GM10248 (cell line): ENCODE measurements around the gene CCDC91.

Experiments
- CTCF ChIA-PET: fragments of 300-600 bp; sonication (Branson Sonifier 250); formaldehyde crosslinking; extraction: SDS; loops from one replicate; lab custom pipeline; 2021; ENCODE audit warnings: antibody characterized with exemption; lab: Yijun Ruan, JAX
- POLR2A ChIA-PET: fragments of 350-650 bp; sonication (Branson Sonifier 250); formaldehyde crosslinking; extraction: SDS; loops from one replicate; lab custom pipeline; 2020; ENCODE audit warnings: antibody characterized with exemption; lab: Yijun Ruan, JAX
- DNase-seq: peaks from one replicate; pipeline ENCODE4 v3.0.0; 2012; ENCODE audit errors: extremely low spot score
- CTCF ChIP-seq: IDR thresholded peaks from 2 replicates; pipeline ENCODE4 v1.5.1; 2012; ENCODE audit warnings: mild to moderate bottlenecking, low read depth; ENCODE audit errors: extremely low read depth, missing control alignments, control extremely low read depth

CCDC91 gene

DNA sequence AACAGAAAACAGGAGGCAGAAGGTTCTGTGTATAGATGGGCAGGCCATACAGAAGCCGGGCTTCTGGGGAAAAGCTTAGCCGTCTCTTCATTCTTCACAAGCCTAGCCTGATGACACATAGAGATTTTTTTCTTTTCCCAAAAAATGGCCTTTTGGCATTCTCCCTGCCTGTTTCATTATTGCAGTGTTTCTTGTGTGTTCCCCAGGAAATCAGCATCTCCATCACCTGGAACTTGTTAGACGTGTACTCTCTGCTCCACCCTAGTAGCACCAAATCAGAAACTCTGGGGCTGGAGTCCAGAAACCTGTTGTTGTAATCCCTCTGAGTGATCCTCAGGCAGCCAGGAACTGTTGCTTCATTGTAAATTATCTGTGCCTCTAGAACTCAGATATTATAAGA lies 388.1 kb downstream of the CCDC91 start:
- POLR2A ChIA-PET = no interaction called here
- CTCF ChIA-PET = no interaction called here
- no peak for DNase-seq
- TF ChIP-seq CTCF = no peak

GRCh38 chr12:28578833-28579252 lies 388.6 kb downstream of the CCDC91 start:
- ChIA-PET POLR2A (no interaction called here), CTCF (no interaction called here)
- TF ChIP-seq CTCF = no peak
- DNase-seq = no peak

DNA sequence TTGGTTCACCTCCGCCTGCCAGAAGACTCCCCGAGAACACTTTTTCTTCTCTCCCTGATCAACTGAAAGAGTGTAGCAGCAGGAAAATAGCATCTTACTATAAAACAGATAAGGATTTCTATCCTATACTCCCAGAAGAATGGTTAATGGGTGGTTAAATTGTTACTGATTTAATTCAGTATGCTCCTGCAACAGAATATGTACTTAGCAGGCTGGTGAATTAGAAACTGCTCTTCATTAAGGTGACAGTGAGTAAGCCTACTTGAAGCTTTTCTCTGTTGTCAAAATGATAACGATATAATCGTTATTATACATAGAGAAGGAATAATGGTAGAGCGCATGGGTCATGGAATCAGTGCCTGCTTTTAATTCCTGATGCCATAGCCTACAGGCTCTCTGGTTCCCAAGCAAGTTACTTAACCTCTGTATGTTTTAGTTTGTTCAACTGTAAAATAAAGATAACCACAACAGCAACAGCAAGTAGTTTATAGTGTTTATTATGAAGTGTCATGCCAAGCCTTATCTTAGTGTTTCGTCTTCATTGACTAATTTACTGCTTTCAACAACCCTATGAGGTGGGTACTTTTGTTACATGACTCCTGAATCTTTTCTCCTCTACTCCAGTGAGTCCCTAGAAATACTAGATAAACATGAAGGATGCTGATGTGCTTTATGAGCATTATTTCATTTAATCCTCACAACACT lies 392.6 kb downstream of the CCDC91 start:
- POLR2A ChIA-PET = no interaction called here
- CTCF ChIA-PET = no interaction called here

GRCh38 chr12:28583701-28584261 lies 393.5 kb downstream of the CCDC91 start:
- no peak for DNase-seq

More for the DNA sequence above, 392.6 kb downstream of the CCDC91 start:
- no peak for TF ChIP-seq CTCF
- DNase-seq = no peak

DNA sequence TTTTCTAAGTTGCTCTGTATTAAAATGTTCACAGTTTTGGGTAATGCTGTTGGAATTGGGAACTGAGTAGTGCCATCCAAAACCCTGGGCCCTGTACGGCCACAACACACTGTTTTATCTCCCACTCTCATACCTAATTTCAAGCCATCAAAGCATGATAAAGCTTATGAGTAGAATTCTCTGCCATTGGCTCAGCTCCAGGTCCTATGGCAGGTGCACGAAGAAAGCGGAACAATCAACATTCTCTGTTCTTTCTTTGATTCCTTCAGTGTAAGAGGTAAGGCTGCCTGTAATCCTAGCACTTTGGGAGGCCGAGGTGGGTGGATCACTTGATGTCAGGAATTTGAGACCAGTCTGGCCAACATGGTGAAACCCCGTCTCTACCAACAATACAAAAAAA lies 394.9 kb downstream of the CCDC91 start:
- no peak for DNase-seq
- CTCF ChIA-PET = no interaction called here
- POLR2A ChIA-PET = no interaction called here
- no peak for TF ChIP-seq CTCF

More at GRCh38 chr12:28583701-28584261, 393.5 kb downstream of the CCDC91 start:
- POLR2A ChIA-PET = no interaction called here
- TF ChIP-seq CTCF = no peak
- CTCF ChIA-PET = interaction anchor here (1.2 kb wide), 1 partner anchor 9 kb away, joined by 3 read pairs; no protein-coding TSS in a partner anchor

DNA sequence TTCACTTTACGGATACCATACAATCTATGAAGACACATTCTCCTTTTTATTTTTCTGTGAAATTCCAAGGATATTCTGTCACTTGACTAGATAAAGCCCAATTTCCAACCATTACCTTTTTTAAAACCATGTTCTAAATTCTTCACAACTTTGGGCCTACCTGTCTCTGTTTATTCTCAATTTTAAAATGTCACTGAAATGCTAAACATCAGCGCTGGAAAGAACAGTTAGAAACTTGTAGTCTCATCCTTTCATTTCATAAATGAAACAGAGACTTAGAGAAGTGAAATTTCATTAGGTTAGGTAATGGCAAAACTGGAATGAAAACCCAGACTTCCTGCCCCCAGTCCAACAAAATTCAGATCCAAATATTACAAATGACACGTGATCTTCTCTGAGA lies 396.2 kb downstream of the CCDC91 start:
- POLR2A ChIA-PET = no interaction called here
- CTCF ChIA-PET = no interaction called here
- TF ChIP-seq CTCF = no peak
- no peak for DNase-seq

- ChIA-PET POLR2A (no interaction called here), CTCF (no interaction called here)
Measured at GRCh38 chr12:28591831-28592230, 401.6 kb downstream of the CCDC91 start.

More at GRCh38 chr12:28591831-28592230, 401.6 kb downstream of the CCDC91 start:
- DNase-seq = no peak
- TF ChIP-seq CTCF = no peak
